GM19324 (cell line): ENCODE data around the gene CTNNBL1.

Source experiments
- ATAC-seq: cut with Tn5 transposase; IDR thresholded peaks from one replicate; pipeline ENCODE4 v1.9.1; 2021; ENCODE audit warnings: mild to moderate bottlenecking, moderate library complexity; ENCODE audit not compliant: unreplicated experiment, low FRiP score

Gene CTNNBL1

DNA sequence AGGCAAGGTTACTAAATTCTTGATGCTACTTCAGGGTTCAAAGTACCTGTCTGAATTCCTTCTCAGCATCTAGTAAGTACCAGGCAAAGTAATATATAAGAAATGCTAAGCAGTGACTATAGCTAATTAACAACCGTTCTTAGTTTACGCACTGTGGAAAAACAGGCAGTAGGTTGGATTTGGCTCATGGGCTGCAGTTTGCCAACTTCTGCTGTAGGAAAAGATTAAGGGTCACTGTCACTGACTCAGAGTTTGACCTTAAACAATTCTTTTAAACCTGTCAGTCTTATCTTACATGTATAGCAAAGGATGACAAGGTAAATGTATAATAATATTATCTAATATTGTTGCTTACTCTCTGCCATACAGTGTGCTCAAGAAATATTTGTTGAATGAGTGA lies 42.3 kb downstream of the CTNNBL1 start:
- no peak for ATAC-seq

DNA sequence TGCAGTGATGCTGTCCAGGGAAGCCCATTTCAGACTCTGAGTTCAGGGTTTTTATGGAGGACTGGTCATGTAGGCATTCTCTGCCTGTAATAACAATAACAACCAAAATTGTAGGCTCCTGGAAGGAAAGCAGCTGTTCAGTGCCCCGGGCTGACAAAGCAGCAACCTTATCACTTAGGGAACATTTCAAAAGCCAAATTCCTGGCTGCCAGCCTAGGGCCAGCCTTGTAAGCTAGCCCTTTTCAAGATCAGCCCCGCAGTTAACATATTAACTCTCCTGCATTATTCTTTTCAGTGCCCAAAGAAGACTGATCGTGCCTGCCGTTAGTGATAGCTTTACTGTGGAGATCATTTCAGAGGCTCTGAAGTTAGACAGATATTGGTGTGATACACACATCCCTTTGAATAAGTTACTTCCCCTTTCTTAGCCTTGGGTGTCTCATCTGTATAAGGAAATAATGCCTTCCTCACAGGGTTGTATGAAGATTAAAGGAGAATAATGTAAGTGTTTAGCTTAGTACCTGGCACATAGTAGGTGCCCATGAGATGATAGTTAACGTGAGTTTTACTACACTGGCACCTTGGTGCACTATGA lies 44.1 kb downstream of the CTNNBL1 start:
- no peak for ATAC-seq

DNA sequence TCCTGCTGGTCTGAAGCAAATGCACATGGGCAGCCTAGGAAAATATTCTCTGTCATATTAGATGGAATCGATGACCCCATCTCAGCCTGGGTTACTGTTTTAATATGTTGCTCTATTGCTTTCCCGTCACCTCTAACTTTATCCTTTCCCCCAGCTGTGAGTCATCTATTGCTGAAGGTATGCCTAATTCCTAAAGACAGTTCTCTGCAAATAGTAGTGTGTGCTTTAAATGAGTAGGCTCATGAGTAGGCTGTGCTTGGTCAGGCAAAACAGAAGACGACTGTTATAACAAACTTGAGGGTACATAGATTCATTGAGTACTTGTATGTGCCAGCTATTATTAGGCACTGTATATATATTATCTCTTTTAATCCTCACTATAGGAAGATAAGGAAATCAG lies 47.2 kb downstream of the CTNNBL1 start:
- ATAC-seq = no peak

DNA sequence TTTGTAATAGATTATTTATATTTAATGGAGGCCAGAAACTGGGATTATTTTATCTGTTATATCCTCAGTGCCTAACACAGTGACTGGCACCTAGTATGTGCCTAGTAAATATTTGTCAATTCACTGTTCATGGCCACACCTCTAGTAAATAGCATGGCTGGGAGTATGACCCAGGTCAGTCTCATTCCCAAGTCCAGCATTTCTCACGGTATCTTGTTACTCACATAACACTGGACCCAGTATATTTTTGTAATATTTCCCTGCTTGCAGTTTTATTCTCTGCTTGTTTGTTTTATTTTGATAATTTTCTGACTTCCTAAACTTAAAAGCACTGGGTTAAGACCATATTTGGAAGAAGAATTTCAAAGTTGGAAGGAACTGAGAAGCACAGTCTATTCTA lies 47.7 kb downstream of the CTNNBL1 start:
- no peak for ATAC-seq

DNA sequence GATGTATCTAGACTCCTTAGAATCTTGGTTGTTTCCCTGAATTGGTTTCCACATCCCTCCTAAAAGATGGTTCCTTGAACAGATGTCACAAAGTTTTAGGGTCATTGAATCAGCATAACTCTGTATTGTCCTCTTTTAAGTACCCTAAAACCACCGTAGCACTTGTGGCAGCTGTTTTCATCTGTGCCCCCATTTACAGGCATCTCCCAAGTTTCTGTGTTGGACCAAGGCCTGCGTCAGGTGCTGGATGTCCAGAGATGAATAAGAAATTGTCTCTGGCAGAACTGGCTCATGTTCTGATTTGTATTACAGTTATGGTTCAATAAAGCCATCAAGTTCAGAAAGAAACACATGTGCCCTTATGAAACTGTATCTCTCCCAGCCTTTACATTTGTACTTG lies 48.3 kb downstream of the CTNNBL1 start:
- no peak for ATAC-seq

DNA sequence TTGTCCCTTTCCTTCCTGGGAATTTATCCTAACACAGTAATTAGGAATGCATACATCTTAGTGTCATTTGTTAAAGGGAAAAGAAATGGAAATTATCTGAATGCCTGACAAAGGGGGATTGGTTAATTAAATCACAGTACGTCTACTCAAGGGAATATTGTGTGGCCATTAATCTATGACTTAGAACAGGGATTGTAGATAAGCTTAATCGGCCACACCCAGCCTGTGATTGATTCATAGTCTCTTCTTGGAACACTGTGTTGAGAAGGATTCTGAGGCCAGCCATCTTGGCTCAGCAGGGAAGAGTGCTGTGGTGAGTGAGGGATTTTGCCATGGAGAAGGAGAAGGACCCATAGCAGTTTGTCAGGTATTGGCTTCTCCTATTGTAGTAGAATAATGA lies 50.5 kb downstream of the CTNNBL1 start:
- no peak for ATAC-seq

DNA sequence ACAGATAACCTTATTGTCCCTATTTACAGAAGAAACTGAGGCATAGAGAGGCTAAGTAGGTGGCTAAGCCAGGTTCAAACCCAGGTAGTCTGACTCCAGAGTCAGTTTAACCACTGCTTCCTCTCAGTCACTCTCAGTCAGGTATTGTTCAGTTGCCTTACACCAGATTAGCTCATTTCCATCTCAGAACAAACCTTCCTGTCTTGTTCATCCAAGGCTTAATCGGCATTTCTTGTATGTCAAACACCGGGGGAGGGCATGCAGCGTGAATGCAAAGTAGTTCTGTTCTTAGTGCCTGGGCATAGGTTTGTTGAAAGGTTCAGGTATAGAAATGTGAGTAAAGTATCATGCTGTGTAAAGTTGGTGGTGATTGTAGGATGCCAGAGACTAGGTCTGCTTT lies 51.7 kb downstream of the CTNNBL1 start:
- ATAC-seq = no peak

DNA sequence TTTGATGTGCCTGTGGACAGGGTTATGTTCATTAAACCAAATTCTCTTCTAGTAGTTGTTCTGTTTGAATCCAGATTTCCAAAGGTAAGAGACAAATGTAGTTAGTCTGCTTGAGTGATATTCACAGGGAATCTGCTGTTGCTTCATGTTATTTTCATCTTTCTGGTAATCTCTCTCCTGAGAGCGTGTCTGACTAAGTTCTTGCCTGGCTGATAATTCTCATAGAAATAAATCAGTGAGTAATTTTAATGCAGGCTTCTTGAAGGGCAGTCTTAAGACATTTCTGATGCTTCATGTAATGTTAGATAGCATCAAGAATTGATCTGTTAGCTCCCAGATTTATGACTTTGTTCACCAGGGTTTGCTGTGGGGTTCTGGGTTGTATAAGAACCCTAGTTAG lies 54.2 kb downstream of the CTNNBL1 start:
- no peak for ATAC-seq

DNA sequence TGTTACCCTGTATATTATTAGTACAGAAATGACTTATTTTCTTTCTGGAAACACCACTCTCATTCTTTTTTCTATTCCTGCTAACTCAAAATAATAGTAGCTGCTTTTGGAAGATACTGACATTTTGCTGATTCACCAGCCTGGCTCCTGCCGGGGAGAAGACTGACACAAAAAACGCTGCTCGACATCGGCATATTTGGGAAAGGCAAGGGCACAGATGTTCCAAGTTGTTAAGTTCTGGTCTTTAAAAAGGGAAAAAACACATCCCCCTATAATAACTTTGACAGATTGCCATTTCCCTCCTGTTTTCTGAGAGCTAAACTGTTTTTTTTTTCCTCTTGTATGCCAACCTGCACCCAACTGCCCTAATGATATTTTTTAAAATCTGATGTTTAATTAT lies 55.4 kb downstream of the CTNNBL1 start:
- ATAC-seq = no peak

DNA sequence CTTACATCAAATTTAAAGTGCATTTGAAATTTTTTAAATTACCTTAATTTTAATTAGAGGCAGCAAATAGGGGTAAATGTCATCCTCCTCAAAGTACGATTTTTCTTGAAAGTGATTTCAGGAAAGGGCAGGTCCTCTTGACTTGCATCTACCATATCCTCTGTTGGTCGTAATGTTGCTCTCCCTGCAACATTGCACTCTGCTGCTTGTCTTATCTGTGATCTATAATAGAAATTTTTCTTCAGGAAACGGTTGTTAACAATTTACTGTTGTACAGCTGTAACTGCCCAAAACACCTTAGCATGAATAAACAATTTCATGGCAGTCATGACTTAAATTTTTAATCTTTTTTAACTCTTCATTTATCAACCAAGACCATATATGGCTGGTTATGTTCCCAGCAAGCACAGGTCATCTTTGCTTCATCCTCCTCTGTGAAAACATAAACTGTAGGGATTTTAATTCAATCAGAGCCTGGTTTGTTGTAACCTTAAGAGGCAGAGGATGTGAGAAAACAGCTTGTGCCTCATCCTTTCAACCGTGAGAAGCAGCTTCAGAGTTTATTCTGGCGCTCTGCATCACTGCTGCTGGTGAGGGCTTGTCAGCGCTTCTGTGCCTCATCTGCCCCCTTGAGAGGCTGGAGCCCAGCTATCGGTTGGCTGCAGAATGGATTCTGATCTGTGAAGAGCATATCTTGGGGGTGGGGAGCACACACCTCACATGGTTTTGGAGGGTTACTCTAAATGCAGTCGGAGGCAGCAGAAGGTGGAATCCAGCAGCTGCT lies 56.0 kb downstream of the CTNNBL1 start:
- no peak for ATAC-seq

DNA sequence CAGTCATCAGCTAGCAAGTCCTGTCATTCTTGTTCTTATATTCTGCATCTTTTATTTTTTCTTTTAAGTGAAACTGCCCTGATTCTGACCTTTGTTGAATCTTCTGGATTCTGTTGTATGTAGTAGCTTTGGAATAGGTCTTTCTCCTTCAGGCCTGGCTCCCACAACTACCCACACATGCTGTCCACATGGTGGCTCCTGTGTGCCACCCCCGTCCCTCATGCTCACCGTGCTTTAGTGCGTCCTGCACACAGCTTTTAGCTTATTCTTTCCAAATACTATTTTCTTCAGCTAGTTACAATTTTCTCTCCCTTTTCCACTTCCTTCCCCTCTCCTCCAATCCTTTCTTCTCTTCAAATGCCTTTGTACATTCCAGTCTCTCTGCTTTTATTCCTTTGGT lies 61.8 kb downstream of the CTNNBL1 start:
- ATAC-seq = no peak

DNA sequence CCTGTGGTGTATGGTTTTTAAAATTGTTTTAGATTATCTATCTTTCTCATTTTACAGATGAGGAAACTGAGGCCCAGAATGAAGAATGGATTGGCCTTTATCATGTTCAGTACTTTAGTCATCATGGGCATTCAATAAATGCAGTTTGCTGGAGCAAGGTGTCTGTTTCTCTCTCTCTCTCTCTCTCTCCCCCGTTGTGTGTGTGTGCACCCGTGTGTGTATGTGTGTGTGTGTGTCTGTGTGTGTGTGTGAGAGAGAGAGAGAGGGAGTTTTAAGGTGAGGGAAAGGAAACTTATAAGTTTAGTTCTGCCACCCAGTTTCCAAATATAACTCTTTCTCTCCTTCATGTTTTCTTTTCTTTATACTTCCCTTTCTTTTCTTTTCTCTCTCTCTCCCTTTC lies 62.4 kb downstream of the CTNNBL1 start:
- no peak for ATAC-seq

DNA sequence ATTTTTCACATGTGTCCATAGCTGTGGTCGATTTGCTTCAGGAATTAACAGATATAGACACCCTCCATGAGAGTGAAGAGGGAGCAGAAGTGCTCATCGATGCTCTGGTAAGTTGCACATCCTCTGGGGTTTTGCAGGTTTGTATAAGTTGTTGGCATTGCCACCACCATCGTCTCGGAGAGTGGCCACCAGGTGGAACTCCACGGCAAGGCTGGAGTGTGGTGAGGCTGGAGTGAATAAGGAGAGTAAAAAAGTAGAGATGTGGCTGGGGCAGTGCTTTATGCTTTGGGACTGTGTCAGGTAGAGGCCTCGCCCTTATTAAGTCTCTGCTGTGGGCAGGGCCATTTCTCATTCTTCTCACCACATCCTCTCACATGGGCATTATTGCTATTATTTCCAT lies 63.7 kb downstream of the CTNNBL1 start:
- ATAC-seq = no peak

DNA sequence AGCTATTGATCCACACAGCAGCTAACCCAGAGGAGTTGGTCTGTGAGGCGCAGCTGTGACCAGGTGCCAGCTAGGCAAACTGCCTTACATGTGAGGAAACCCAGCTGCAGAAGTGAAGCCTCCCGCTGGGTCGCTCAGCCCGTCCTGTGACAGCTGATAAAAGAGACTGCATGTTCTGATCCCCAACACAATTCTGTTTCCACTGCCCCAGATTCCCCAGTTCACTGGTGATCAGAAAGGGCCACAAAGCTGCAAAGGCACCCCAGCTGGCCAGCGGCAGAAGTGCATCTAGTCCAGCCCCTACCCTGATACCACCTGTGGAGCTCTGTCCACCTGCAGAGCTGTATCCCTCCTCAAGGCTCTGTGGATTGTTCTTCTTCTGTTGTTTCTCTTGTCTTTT lies 64.5 kb downstream of the CTNNBL1 start:
- no peak for ATAC-seq

DNA sequence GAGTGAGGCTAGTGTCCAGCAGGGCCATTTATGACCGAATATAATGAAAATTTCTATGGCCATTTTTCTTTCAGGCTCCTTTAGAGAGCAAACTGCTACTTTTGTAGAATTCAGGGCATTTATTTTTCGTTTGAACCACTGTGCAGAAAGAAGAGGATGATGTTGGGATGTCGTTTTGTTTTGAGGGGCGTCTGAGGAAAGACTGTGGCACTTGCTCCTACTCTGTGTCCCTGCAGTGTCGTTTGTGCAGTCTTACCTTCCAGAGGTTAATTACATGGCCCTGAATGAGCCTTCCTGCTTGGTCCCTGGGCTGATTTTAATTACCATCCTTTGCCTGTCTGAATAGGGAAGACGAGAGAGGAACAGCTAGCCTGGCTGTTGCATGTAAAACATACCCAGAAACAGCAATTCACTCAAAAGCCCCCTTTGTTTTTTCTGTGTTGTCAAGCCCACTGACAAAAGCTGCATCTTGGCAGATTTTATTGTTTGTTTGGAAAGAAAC lies 65.3 kb downstream of the CTNNBL1 start:
- no peak for ATAC-seq

DNA sequence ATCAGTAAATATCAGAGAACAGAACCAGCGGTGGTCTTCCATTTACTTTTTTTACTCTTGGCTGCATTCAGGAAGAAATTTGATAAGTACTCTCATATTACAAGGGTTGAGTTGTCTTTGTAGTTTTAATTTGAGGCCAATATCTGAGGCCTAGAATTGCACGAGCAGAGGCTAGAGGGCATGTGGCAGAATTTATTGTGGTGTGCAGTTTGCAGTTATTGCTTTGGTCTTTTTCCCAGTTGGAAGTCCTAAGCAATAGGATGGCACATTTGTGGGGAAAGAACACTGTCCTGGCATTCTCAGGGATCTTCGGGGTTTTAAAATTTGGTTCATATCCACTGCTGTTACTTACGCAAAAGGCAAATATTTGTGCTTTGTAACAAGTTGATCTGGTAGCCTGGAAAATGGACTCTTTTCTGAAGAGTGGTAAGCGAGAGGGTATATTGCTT lies 66.0 kb downstream of the CTNNBL1 start:
- ATAC-seq = no peak

DNA sequence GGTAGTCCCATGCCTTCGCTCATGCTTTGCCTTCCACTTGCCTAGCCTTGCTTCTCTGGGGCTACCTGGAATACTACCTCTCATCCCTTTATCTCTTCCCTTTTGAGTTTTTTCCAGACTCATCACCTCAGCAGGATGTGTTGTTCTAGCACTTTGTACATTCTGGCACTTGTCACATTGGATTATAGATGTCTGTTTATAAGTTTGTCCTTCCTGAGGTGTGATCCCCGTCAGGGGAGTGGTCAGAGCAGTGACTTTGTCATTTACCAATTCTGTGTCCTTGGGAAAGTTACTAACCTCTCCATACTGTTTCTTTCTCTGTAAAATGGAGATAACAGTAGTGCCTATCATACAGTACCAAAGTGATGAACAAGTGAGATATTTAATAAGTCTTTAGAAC lies 66.5 kb downstream of the CTNNBL1 start:
- no peak for ATAC-seq

DNA sequence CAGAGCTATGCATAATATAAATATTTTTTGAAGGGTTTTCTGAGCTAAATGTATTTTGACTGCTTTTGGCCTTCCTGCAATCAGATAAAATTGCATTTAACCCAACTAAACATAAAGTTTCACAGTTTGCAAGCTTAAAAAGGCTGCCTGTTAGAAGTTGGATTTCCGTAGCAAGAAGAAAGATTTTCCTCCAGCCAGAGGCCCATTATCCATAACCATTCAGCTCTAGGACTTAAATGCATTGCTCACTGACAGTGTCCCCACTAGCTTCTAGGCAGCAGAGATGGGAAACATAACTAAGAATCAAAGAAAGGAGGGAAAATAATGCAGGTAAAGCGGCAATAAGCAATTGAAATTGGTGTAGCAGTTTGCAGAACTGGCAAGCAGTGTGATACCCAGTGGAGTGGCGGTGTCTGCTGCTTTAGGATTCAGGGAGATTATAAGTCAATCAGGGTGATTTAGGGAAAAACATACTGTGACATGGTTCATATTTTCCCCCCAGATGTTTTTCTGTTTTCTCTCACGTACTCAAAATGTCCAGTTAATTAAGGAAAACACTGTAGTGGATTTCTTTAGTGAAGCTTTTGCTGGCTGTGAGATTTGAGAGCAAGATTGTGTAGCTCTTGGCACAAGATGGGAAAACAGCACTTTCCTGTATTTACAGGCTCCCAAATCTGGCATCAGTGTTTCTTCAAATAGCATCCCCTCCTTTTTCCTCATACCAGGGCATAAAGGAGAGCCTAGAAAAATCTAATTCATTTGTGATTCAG lies 69.1 kb downstream of the CTNNBL1 start:
- ATAC-seq = no peak

DNA sequence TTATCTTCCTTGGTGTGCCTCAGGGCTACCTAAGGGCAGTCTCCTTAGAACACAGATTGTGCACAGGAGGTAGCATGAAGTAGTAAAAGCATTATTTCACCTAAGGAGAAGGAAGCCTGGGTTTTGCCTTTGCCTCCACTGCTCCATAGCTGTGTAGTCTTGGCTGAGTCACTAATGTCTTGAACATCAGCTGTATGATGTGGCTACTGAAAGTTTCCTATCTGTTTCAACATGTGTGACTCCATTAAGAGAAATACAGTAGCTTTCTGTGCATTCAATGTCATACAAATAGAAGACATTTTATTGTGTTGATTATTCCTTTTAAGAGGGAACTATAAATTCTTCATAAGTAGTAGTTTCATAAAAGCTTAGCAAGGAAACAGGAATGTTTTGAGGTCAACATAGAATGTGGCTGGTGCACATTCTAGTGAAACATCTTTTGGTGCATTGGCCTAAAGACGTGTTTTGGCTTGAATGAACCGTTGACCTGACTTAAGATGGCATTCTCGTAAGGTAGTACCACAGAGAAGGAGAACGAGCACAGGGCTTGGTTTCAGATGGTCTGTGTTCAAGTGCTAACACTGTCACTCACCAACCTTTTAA lies 70.6 kb downstream of the CTNNBL1 start:
- ATAC-seq = no peak

DNA sequence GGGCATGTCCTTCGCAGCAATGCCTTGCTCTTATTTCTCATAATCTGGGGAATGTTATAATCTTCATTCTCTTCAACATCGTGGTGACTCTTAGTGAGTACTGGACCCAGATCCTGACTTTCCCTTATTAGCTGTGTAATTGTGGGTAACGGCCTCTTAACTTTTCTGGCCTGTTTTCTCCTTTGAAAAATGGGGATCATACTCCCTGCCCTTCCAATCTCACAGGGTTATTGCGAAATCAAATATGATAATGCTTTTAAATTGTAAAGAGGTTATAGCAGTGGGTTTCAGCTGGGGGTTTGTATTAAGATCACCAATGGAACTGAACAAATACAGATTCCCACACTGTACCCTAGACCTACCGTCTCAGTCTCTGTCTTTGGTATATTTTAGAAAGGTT lies 77.1 kb downstream of the CTNNBL1 start:
- no peak for ATAC-seq

DNA sequence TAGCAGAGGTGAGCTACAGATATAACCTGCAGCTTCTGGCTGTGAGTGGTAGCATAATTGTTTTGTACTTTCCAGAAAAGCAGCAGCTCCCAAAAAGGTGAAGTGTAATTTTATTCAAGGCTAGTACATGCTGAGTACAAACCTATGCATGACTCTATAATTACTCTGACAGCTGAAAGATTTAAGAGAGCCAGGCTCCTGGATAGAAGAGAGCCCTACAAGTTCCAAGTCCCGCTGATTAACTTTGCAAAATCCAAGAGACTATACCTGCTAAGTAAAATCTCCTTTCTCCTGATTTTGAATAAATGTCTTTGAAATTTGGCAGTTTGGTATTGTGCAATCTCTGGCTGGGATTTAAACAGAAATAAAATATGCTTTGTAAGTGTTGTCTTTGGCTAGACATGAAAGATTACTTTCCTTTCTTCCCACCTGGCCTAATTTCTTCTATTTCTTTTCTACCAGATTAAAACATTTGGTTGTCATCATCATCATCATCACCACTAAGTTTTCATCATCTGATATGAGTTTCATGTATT lies 79.5 kb downstream of the CTNNBL1 start:
- ATAC-seq = no peak
